NCI-H1105 treated with DMSO at 0.1 percent for 48 hours (cell line): Measurements from ENCODE around the gene RASA3.

Source experiments
- DNase-seq: peaks from one replicate; lab custom pipeline; 2025; lab: John Stamatoyannopoulos, UW

RASA3 gene

DNA sequence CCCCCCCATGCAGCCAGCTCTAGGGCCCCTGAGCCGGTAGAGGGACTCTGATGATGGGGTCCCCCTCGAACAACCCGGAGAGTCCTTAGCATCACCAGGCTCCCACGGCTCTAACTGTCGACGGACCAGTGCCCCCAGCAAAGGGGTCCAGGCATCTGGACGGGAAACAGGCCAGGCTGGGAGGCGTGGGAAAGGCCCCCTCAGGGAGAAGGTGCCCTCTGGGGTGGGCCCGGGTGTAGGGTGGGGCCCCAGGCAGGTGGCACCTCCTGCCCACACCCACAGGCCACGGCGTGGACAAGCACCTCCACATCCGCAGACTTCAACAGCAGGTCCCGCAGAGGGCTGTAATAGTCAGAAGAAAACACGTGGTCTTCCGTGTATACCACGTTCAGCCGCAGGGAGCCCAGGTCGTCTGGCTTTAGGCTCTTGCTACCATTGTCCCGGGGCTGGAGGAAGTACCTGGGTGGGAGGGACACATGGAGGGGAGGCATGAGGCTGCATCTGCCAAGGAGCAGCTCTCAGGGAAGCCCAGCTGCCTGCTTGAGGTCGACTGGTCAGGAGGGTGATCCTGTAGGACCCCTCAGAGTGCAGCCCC lies 113.9 kb downstream of the RASA3 start:
- DNase-seq, result no peak

DNA sequence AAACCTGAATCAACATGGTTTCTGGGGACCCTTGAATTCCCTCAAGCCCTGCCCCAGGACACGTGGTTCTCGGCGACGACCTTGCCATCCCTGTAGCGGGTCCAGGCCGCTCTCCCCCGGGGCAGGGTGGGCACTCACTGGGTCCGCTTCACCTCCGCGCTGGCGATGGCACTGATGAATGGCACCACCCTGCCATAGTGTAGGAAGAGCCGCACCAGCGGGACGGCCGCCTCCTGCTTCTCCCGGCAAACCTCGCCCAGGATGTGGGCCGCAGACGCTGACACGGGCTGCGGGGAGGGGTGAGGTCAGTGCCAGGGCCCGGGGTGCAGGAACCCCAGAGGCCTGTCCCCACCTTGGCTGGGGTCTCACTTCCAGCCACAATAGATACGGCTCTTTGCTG lies 114.5 kb downstream of the RASA3 start:
- DNase-seq, result no peak

GRCh38 chr13:114017028-114017630 lies 115.3 kb downstream of the RASA3 start:
- no peak for DNase-seq

GRCh38 chr13:114016321-114017027 lies 115.9 kb downstream of the RASA3 start:
- DNase-seq, result no peak

GRCh38 chr13:114015969-114016295 lies 116.5 kb downstream of the RASA3 start:
- no peak for DNase-seq

DNA sequence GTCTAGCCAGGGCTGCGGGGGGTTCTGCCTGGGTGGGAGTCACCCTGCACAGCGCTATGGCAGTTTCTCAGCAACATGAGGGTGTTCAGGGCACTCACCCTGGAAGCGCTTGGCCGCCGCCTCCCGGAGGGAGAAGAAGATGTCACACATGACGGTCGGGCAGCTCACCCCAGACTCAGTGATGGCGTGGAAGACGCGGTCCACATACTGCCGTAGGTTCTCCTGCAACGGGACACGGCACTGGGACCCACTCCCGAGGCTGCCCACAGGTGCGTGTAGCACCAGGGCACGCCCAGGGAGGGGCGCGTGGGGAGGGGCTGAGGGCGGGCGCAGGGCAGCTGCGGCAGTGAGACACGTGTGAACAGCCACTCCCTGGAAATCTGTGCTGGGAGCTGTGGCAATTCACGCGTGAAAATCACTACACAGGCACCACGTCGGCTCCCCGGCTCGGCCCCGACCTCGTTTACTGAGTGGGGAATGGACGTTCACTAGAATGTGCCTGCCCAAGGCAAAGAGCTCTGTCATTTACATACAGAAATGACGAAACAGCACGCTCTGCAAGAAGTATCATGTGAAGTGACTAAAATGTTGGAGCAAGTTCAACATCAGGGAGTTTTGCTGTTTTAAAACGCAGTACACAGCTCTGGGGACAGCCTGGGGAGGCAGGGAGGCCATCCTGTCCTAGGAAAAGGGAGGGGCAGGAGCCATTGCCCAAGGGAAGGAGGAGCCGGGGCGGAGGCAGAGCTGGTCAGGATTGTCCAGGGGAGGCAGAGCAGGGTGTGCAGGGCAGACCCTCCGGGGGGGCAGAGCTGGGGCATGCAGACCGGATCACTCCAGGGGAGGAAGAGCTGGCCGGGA lies 117.1 kb downstream of the RASA3 start:
- DNase-seq, result no peak

DNA sequence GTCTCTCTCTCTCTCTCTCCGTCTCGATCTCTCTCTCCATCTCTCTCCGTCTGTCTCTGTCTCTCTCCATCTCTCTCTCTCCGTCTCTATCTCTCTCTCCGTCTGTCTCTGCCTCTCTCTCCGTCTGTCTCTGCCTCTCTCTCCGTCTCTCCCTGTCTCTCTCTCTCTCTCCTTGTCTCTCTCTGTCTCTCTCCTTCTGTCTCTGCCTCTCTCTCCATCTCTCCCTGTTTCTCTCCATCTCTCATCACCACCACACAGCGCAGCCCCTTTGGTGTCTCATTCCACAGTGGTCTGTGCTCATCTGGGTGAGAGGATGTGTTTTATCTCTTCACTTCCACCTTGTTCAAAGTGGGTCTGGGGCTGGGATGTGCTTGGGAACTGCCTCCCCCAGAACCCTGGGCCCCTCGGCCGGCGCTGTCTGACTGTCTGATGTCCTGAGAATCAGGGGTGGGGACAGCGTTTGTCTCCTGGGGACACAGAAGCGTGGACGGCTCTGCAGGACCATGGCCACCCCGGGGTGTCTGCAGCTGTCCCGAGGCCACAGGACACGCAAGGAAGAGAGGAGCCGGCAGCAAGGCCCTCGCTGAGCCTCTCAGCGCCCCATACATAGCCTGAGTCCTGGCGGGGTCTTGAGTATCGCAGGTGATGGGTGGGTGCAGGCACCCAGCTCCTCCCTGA lies 118.3 kb downstream of the RASA3 start:
- no peak for DNase-seq

DNA sequence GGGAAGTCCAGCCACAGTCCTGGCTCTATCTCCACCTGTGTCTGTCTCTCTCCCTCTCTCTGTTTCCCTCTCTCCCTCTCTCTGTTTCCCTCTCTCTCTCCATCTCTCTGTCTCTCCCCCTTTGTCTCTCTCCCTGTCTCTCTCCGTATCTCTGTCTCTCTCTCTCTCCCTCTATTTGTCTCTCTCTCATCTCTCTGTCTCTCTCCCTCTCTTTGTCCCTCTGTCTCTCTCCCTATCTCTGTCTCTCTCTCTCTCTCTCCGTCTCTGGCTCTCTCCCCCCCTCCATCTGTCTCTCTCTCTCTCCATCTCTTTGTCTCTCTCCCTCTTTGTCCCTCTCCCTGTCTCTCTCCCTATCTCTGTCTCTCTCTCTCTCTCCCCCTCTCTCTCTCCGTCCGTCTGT lies 119.1 kb downstream of the RASA3 start:
- DNase-seq, result no peak

DNA sequence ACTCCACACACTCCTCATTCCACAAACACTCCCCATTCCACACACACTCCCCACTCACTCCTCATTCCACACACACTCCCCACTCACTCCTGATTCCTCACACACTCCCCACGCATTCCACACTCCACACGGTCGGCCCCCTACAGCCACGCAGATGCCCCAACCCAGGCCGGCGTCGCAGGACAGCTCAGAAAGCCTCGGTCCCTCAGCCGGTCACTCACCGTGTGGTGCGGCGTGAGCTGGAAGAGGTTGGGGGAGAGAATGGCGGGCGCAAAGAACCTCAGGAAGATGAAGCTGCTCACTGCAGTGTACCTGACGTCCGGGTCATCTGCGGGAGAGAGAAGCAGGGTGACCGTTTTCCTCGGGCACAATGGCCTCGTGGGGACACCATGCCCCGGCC lies 119.5 kb downstream of the RASA3 start:
- no peak for DNase-seq

- DNase-seq, result no peak
Observed at GRCh38 chr13:114012141-114012540, 120.3 kb downstream of the RASA3 start.

- DNase-seq, result no peak
Observed at GRCh38 chr13:114011226-114011625, 121.2 kb downstream of the RASA3 start.

GRCh38 chr13:114010401-114011101 lies 121.9 kb downstream of the RASA3 start:
- no peak for DNase-seq

GRCh38 chr13:114009590-114010400 lies 122.6 kb downstream of the RASA3 start:
- no peak for DNase-seq

GRCh38 chr13:114008964-114009589 lies 123.3 kb downstream of the RASA3 start:
- no peak for DNase-seq

DNA sequence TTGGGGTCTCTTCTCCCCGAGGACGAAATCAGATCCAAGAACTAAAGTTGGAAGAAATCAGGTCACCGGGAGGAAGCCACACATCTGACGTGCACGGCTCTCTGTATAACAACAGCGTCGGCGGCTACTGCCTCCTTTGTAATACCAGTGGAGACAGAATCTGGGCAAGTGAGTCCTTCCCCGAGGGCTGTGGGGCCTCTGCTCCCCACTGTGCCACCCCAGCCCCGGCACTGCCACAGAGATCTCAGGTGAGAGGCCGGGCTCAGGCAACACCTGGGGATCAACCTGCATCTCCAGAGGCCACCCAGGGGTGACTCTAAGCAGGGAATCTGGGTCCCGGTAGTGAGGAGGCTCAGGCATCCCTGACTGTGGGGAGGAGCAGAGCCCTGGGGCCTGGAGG lies 124.9 kb downstream of the RASA3 start:
- no peak for DNase-seq

DNA sequence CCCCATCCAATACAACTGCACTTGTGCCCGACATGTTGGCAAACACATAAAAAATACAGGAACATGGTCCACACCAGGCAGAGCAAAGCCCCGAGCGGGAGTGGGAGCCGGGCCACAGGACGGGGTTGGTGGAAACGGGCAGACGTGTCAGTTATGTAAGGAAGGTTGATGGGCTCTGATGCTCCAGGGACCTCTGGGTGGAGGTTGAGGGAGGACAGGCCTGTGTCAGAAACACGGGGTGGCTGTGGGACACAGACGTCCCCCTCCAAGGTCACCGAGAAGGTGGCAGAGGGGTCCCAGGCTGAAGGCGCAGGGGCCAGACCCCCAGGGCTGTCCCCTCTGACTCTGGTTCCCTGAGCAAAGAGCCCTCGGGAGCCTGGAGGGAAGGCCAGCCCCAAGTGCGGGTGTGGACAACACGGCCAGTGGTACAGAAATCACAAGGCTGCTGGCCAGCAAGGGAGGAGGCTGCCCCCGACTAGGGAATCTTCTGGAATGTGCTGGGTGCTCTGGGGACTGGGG lies 127.2 kb downstream of the RASA3 start:
- no peak for DNase-seq

- DNase-seq, result no peak
Observed at GRCh38 chr13:114004420-114005205, 127.8 kb downstream of the RASA3 start.

GRCh38 chr13:114002771-114003321 lies 129.6 kb downstream of the RASA3 start:
- DNase-seq, result no peak

DNA sequence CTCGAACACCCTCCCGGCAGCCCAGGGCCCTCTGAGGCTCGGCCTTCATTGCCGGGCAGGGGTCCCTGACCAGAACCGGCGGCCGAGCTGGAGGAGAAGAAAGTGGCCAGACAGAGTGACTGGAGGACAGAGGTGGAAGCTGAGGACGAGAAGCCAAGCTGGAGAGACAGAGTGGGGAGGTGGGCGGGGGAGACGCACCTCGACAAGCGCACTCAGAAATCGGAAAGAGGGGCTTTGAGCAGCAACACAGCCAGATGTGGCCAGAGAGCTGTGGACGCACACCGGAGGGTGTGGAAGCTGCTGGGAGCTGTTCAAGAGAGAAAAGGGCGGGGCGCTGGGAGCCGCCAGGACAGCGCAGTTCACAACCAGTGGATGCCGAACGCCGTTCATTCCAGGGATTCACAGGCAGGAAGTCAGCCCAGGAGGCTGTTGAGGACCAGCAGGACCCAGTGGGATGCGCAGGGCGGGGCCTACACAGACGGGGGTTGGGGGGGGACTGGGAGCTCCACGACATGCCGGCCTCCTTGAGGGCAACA lies 130.3 kb downstream of the RASA3 start:
- DNase-seq, result no peak
